Vagina (tissue), 2 donors: ENCODE results near the gene MBL2. TPM values are rescaled to one million over a fixed set of nuclear protein-coding genes. Genes with fewer than 3 reads are reported as not detected.
A peak's percentile ranks its signal among the peaks of the same experiment; 100 is the strongest.

Experiments
- DNase-seq, 2 donors: peaks; one replicate each; pipeline ENCODE4 v3.0.0-alpha.2; 2017; ENCODE audit errors: extremely low spot score in 2 of 2
- H3K27ac ChIP-seq: fragments of 200-600 bp; sonication (generic); one replicate; pipeline ENCODE4 v1.5.1; 2019
- H3K27me3 ChIP-seq: fragments of 200-600 bp; sonication (generic); one replicate; pipeline ENCODE4 v1.5.1; 2019
- H3K36me3 ChIP-seq, 2 donors: fragments of 200-600 bp; sonication (generic); one replicate each; pipeline ENCODE4 v1.5.1; 2017 to 2019
- H3K4me1 ChIP-seq: fragments of 200-600 bp; sonication (generic); one replicate; pipeline ENCODE4 v1.5.1; 2019
- H3K4me3 ChIP-seq, 2 donors: fragments of 200-600 bp; sonication (generic); 1 replicate in 1 of 2; 2 replicates in 1 of 2; pipeline ENCODE4 v1.5.1; 2016 to 2019
- H3K9me3 ChIP-seq: fragments of 200-600 bp; sonication (generic); one replicate; pipeline ENCODE4 v1.5.1; 2019
- CTCF ChIP-seq, 3 experiments: fragments of 450-650 bp in 2 of 3; fragments of 200-600 bp in 1 of 3; sonication (generic) in 1 of 3; IDR thresholded peaks; one replicate each; pipeline ENCODE4 v1.5.1; 2017 to 2019; ENCODE audit warnings: antibody characterized with exemption in 3 of 3, mild to moderate bottlenecking in 2 of 3, moderate library complexity in 2 of 3
- POLR2A ChIP-seq, 2 donors: fragments of 450-650 bp; IDR thresholded peaks; one replicate each; pipeline ENCODE4 v1.6.1; 2017; ENCODE audit warnings: antibody characterized with exemption in 2 of 2, mild to moderate bottlenecking in 2 of 2, moderate library complexity in 2 of 2
- POLR2AphosphoS5 ChIP-seq, 2 donors: sonication (generic); formaldehyde crosslinking; IDR thresholded peaks; one replicate each; pipeline ENCODE4 v1.9.0; 2017; ENCODE audit warnings: antibody characterized with exemption in 2 of 2, mild to moderate bottlenecking in 2 of 2, low read depth in 1 of 2; ENCODE audit not compliant: insufficient read depth in 1 of 2
- intact Hi-C: fragments of 100-400 bp; cut with DNase I; formaldehyde crosslinking; loops from one replicate; pipeline ENCODE4 v1.15.1; 2023
- total RNA-seq: library from RNA; depleted of rRNA; stranded (reverse); fragments of >200 nt; gene quantifications from one replicate; pipeline ENCODE4 v1.2.3, GENCODE V29; 2016

Gene MBL2
- total RNA-seq, 1 donor from 2014 or later, result not detected

GRCh38 chr10:52744057-52744805, 28.4 kb downstream of the MBL2 start:
- Histone ChIP-seq H3K4me3 (no peak overlapping the region), H3K9me3 (no peaks in the 10 kb centered on the region), H3K4me1 (no peaks in the 10 kb centered on the region), H3K36me3 (no peaks in the 10 kb centered on the region), H3K27ac (no peak overlapping the region), H3K27me3 (no peaks in the 10 kb centered on the region)
- TF ChIP-seq POLR2A (IDR thresholded peaks at IDR 0.05) (no peak), CTCF (IDR thresholded peaks at IDR 0.05) (no peak)
- DNase-seq, result peak in 1 of 2 donors; percentile 58
- intact Hi-C loops, result no loop called here

GRCh38 chr10:52742731-52743130, 29.9 kb downstream of the MBL2 start:
- no peaks in the 10 kb centered on the region for H3K27me3 ChIP-seq
- TF ChIP-seq POLR2AphosphoS5 (IDR thresholded peaks at IDR 0.05; ENCODE audit: insufficient read depth in 1 of 2, low read depth in 1 of 2) (no peak), POLR2A (IDR thresholded peaks at IDR 0.05) (no peak), CTCF (IDR thresholded peaks at IDR 0.05) (no peak)
- H3K4me1 ChIP-seq, result no peaks in the 10 kb centered on the region
- intact Hi-C loops, result no loop called here
- H3K27ac ChIP-seq, result no peak overlapping the region
- H3K4me3 ChIP-seq, result no peak overlapping the region
- no peak for DNase-seq
- no peaks in the 10 kb centered on the region for H3K9me3 ChIP-seq
- no peaks in the 10 kb centered on the region for H3K36me3 ChIP-seq

DNA sequence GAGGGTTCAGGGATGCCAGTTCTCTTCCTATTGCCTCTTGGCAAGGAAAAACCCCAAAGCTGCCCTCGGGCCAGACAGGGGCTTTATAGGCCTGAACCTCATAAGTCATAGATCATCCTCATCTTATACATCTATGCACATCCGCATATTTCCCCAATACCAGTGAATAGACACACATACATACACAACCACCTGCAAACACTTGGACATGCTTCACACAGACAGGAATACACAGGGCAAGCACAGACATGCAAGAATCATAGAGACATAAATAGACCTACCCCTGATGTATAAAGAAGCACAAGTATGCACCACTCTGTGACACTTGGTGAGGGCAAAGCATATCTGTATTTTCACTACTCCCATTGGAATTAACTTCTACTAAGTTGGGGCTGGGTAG, 30.7 kb downstream of the MBL2 start:
- peak in 1 of 2 donors; percentile 44 for DNase-seq
- no peak overlapping the region for H3K27ac ChIP-seq
- no peaks in the 10 kb centered on the region for H3K9me3 ChIP-seq
- no peaks in the 10 kb centered on the region for H3K4me1 ChIP-seq
- no peak for TF ChIP-seq CTCF (IDR thresholded peaks at IDR 0.05)
- no peak for TF ChIP-seq POLR2AphosphoS5 (IDR thresholded peaks at IDR 0.05; ENCODE audit: insufficient read depth in 1 of 2, low read depth in 1 of 2)
- intact Hi-C loops, result no loop called here
- no peaks in the 10 kb centered on the region for H3K36me3 ChIP-seq
- no peak overlapping the region for H3K4me3 ChIP-seq
- H3K27me3 ChIP-seq, result no peaks in the 10 kb centered on the region

GRCh38 chr10:52740913-52741675, 31.5 kb downstream of the MBL2 start:
- no peak overlapping the region for H3K4me3 ChIP-seq
- no peaks in the 10 kb centered on the region for H3K9me3 ChIP-seq
- H3K27me3 ChIP-seq, result no peaks in the 10 kb centered on the region
- no peaks in the 10 kb centered on the region for H3K36me3 ChIP-seq
- no peak overlapping the region for H3K27ac ChIP-seq
- no peaks in the 10 kb centered on the region for H3K4me1 ChIP-seq
- no peak for TF ChIP-seq POLR2A (IDR thresholded peaks at IDR 0.05)
- TF ChIP-seq CTCF (IDR thresholded peaks at IDR 0.05), result peak in 1 of 3 experiments; percentile 33
- no peak for TF ChIP-seq POLR2AphosphoS5 (IDR thresholded peaks at IDR 0.05; ENCODE audit: insufficient read depth in 1 of 2, low read depth in 1 of 2)
- DNase-seq, result peak in 1 of 2 donors; percentile 79
- intact Hi-C loops, result no loop called here

- H3K4me1 ChIP-seq, result no peaks in the 10 kb centered on the region
- no peaks in the 10 kb centered on the region for H3K27me3 ChIP-seq
- H3K4me3 ChIP-seq, result no peak overlapping the region
- DNase-seq, result peak in 1 of 2 donors; percentile 70
- intact Hi-C loops, result no loop called here
- no peaks in the 10 kb centered on the region for H3K36me3 ChIP-seq
- no peaks in the 10 kb centered on the region for H3K9me3 ChIP-seq
- TF ChIP-seq CTCF (IDR thresholded peaks at IDR 0.05) (no peak), POLR2A (IDR thresholded peaks at IDR 0.05) (no peak), POLR2AphosphoS5 (IDR thresholded peaks at IDR 0.05; ENCODE audit: insufficient read depth in 1 of 2, low read depth in 1 of 2) (no peak)
- H3K27ac ChIP-seq, result no peak overlapping the region
These were observed 32.4 kb downstream of the MBL2 start for GRCh38 chr10:52740155-52740549.
